Cortex of kidney (tissue), 1 donor: Measurements from ENCODE around the gene HDAC4.

Experiments used
- DNase-seq: peaks from one replicate; lab custom pipeline; 2025; lab: John Stamatoyannopoulos, UW

The HDAC4 gene

DNA sequence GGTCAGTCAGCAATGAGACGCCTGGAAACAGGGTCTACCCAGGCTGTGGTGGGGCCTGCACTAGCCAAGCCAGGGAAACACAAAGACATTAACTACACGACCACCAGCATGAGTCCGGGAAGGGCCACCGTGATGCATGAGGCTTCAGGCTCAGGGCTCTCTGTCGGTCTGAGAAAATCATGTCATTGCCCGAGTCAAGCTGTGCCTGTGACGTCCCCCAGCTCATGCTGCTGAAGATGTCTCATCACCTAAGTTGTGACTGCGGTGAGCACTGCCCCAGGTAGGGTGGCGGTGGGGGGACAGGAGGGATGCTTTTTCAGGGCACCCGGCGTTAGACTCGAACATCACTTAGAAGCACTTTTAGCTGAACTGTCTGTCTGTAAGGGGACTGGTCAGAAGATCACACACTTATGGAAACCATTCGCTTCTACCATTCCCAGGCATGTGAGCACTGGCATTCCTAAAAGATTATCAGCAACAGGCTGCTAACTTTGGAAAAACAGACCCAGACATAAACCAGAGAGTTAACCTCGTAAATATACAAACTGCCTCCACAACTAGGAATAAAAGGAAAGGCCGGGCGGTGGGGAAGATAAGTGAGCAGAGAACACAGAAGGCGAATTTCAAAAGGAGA is 234.5 kb downstream of the HDAC4 start:
- no peak for DNase-seq

DNA sequence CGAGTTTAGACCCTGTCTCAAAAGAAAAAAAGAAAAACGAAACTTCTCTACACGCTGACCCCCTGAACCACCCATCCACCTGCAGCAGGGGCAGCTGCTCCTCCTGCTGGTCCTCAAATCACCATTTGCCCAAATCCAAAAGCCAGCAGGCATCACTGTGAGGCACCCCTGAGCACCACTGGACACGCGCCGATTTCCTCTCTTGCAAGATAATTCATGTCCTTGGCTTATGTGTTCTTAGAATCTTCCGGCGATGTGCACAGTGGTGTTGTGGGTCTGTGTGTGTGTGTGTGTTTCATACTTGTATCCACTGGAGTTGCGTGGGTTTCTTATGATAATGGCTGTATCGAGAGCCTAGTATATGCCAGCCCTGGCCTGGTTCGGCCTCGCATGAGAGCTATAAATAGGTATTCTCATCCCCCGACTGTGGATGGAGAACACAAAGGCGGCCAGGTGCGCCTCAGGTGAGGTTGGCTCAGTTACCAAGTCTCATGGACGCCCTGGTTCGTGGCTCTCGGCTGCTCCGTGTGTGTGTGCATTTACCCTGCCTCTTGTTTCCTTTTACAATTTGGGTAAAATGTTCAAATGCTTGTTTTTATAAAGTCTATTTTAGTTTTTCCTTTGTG is 235.5 kb downstream of the HDAC4 start:
- DNase-seq = no peak

GRCh38 chr2:239164335-239164871 is 236.4 kb downstream of the HDAC4 start:
- no peak for DNase-seq

DNA sequence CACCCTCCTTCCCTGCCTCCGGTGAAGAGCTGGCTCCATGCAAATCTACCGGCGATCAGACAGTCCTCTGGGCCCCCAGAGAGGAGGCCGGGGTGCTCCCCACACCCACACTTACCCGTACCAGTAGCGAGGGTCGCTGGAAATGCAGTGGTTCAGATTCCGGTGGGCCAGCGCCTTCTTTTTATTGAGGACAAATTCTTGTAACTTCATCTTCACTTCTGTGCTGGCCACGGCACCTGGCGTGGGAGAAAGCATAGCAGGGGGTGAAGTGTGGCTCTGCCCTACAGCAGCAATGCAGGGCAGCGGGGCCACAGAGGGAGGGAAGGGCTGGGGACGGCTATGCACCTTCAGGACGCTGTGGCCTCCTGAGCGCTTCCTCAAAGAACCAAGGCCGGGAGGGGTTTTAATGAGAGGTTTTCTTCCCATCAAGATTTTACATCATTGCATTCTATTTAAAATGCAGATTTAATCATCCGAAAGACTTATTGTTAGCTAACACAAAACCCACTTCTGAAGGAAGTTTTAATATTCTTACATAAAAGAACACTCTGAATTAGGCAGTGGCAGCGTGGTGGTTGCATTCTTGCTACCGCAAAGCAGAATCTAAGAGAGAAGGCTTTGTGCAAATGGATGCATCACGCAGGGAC is 237.0 kb downstream of the HDAC4 start:
- DNase-seq = no peak

DNA sequence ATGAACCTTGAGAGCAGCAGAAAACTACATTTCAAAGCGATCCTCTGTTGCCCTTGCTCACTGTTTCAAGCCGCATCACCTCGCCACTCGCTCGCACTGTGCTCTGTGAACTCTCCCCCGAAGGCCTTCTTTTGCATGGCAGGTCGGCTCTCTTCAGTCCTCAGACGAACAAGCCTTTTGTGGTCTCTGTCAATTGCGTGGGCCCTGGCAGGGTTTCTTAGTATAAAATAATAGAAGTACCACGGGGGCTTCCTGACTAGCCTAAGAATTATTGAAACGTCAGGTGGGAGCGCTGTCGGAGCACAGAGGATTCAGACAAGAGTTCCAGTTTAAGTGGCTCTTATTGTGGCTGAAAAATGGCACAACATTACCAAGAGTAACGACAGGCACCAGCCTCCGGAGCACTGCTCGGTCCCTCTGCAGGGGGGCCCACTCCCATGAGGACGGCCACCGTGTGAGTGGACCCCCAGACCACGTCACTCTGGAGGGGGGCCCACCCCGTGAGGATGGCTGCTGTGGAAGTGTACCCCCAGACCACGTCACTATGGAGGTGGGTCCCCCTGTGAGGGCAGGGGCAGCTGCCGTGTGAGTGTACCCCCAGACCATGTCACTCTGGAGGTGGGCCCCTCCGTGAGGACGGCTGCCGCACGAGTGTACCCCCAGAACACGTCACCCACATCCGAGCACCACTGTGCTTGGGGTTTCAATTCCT is 237.7 kb downstream of the HDAC4 start:
- no peak for DNase-seq

- DNase-seq = no peak
Measured at GRCh38 chr2:239162141-239162821, 238.5 kb downstream of the HDAC4 start.

DNA sequence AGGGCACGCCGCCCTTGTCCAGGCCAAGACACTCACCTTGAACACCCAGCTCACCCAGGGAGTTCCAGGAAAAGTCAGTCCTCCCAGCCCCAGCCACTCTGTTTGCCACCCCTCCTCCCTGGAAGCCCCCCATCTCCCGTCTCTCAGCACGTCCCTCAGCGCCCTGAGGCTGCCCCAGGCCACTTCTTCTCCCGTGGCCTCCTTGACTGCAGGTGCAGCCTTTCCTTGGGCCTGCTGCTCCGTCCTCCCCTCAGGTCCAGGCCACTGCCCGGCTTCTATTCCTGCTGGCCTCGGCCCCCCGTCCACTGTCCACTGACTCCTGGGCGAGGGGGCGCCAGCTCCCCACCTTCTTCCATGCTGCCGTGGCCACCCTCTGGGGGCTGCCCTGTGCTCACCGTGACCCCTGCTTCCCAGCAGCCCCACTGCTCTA is 239.1 kb downstream of the HDAC4 start:
- DNase-seq = no peak

- no peak for DNase-seq
Measured at GRCh38 chr2:239160226-239161143, 240.3 kb downstream of the HDAC4 start.

GRCh38 chr2:239159476-239159911 is 241.3 kb downstream of the HDAC4 start:
- DNase-seq = no peak

DNA sequence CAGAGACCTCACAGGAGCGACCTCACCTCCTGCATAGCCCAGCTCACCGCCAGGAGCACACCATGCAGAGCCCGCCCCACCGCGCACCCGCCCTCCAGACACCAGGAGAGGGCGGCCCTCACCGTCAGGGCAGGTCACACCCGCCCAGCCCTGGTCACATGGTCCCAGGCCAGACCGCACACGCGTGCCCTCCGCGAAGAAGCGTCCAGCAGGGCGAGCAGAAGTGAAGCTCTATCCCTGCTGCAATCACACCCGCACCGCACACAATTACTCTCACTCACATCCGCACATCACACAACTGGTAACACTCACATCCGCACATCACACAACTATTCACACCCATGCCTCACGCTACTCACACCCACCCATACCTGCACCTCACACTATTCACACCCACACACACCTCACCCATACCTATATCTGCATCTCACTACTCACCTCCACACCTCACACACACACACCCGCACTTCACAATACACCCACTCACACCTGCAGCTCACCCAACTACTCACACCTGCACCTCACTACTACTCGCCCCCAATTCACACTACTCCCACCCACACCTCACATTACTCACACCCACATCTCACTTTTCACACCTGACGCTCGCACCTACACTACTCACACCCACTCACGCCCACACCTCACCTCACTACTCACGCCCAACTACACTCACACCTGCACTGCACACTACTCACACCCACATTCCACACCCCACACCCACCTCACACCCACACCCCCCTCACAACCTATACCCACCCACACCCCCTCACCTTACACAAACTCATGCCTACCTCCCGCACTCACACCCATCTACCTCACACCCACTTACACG is 242.0 kb downstream of the HDAC4 start:
- no peak for DNase-seq

GRCh38 chr2:239157771-239158170 is 243.0 kb downstream of the HDAC4 start:
- DNase-seq = no peak

DNA sequence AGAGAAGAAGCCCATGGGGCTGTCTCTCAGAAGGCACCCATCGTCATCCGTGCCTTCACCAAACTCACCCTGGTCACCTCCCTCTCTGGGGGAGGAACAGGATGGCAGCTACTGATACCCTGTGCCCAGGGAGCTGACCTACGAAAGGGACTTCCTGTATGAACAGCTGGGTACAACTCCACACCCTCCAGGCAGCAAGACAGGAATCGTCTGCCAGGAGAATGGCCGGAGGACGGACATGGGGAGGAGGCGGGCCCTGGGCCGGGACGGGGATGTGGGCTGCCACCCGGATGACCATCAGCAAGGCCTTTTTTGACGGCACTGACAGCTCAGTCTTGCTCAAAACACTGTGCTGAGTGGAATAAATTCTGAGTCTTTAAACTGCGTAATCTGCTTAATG is 243.6 kb downstream of the HDAC4 start:
- no peak for DNase-seq

GRCh38 chr2:239156516-239157265 is 244.1 kb downstream of the HDAC4 start:
- DNase-seq = no peak

DNA sequence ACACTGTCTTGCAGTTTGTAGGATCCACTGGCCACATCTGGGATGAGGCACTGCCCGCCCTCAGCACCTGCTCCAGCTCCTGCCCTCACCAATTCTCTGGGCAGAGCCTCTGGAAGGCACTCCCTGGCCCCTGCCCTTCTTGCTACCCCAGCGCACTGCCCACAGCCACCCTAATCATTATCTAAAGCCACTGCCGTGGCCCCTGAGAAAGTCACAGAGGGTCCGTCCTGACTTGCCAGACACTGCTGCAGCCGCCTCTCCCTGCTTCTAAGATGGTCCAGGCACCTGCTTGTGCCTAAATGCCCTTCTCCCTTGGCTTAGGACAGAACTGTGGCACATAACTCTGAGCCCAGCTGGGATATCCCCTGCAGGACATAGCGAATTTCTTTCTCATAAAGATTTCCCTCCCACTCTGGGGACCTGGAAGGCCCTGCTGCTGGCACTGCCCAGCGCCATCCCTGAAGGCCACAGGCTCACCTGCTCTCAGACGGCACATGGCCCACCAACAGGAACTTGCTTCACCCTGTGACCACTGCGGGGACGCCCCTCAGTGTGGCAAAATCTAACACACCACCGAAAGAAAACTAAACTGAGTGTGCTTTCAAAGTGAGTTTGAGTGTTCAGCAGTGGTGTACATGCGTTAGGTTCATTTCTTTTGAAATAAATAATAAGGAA is 244.9 kb downstream of the HDAC4 start:
- no peak for DNase-seq

GRCh38 chr2:239154971-239155805 is 245.6 kb downstream of the HDAC4 start:
- no peak for DNase-seq

DNA sequence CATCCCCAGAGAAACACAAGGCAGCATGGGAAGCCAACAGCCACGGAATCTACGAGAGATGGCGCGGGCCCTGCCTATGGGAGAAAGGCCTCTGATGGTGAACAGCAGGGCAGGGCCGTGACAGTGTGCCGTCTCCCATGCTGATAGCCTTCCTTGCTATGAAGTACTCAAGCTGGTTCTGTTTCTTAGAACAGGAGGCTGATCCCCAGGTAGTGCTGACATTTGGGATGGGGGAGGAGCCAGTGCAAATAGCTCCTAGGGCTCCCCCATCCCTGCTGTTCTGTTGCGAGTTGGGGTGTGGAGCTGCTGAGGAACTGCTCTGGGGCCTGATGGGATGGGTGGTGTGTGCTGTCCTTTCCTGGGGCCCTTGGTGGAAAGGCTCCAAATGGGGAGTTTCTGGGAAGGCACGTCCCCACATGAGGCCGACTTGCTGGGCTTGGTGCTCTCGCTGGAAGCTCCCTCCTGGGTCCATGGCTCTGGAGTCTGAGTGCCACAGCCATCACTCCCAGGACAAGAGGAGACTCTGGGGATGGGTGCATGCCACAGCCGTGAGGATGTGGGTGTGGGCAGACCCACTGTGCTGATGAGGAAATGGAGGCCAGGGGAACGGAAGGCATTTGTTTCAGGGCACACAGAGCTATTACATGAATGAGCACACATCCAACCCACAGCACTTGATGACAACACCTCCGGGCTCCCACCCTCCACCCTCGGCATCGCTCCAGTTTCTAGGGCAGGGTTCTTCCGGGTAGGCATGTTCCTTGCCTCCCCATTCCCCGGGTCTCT is 246.8 kb downstream of the HDAC4 start:
- no peak for DNase-seq

- no peak for DNase-seq
Measured at GRCh38 chr2:239152916-239153305, 247.9 kb downstream of the HDAC4 start.
